HepG2 (cell line): Measurements from ENCODE around the gene LYRM1. TPM values are rescaled to one million over a fixed set of nuclear protein-coding genes. Genes with fewer than 3 reads are reported as not detected.

Experiments
- ATAC-seq: fragments of 200-7000 bp; cut with Tn5 transposase; 3 replicates; pipeline ENCODE4 v1.9.1; 2020; ENCODE audit warnings: mild to moderate bottlenecking, moderate library complexity
- BruUV-seq: library from RNA; stranded (reverse); fragments of 400-500 nt; replicated peaks from 2 replicates; lab custom pipeline; 2021; lab: Mats Ljungman, UMichigan
- CTCF ChIA-PET: fragments of 300-600 bp; formaldehyde crosslinking; extraction: SDS; loops from one replicate; lab custom pipeline; 2021; ENCODE audit warnings: low total read pairs, inconsistent platforms, low intra/inter-chr PET ratio; lab: Yijun Ruan, JAX
- POLR2A ChIA-PET: fragments of 350-600 bp; sonication (Branson Sonifier 250); formaldehyde crosslinking; loops from one replicate; lab custom pipeline; 2020; ENCODE audit warnings: antibody characterized with exemption, inconsistent platforms; lab: Yijun Ruan, JAX
- DNase-seq: peaks from one replicate; pipeline ENCODE4 v3.0.0-alpha.2; 2015; ENCODE audit warnings: low spot score
- FAIRE-seq: peaks from 3 replicates; lab custom pipeline; 2011; peaks lifted over from hg19 to GRCh38; lab: Jason Lieb, UNC
- H2AFZ ChIP-seq: one replicate; pipeline ENCODE4 v1.6.1; 2011; ENCODE audit warnings: low read length, inconsistent platforms
- H3K27ac ChIP-seq: fragments of 300-600 bp; 3 replicates; pipeline ENCODE4 v1.8.0; 2011; ENCODE audit warnings: mixed run types, mild to moderate bottlenecking, mixed read lengths, low read length, inconsistent platforms; ENCODE audit not compliant: insufficient read depth; ENCODE audit errors: extremely low read length
- H3K27me3 ChIP-seq, 2 experiments: fragments of 200-600 bp in 1 of 2; 2 replicates in 1 of 2; 3 replicates in 1 of 2; pipeline versions ENCODE4 v1.6.0 to v1.8.0; 2011; ENCODE audit warnings: low read length in 2 of 2, mild to moderate bottlenecking in 2 of 2, moderate library complexity in 2 of 2, inconsistent platforms in 1 of 2; ENCODE audit not compliant: insufficient read depth in 2 of 2, control insufficient read depth in 1 of 2
- H3K36me3 ChIP-seq, 2 experiments: fragments of 200-600 bp in 1 of 2; replicated peaks in 1 of 2; 2 replicates in 1 of 2; 3 replicates in 1 of 2; pipeline versions ENCODE4 v1.5.1 to v1.8.0; 2011; ENCODE audit warnings: low read length in 2 of 2, inconsistent platforms in 1 of 2; ENCODE audit not compliant: insufficient read depth in 2 of 2, control insufficient read depth in 1 of 2
- H3K4me1 ChIP-seq: 2 replicates; pipeline ENCODE4 v1.5.1; 2012; ENCODE audit warnings: low read length, inconsistent platforms; ENCODE audit not compliant: insufficient read depth
- H3K4me2 ChIP-seq: 2 replicates; pipeline ENCODE4 v1.6.0; 2011; ENCODE audit warnings: low read depth, low read length, inconsistent platforms
- H3K4me3 ChIP-seq, 3 experiments: fragments of 200-600 bp in 1 of 3; sonication (generic), shearing (Covaris generic) in 1 of 3; replicated peaks in 1 of 3; 2 replicates each; pipeline ENCODE4 v1.5.1; 2011 to 2016; ENCODE audit warnings: low read length in 3 of 3, inconsistent platforms in 2 of 3, low read depth in 2 of 3, mild to moderate bottlenecking in 2 of 3, control low read depth in 1 of 3, mixed read lengths in 1 of 3; ENCODE audit not compliant: insufficient read depth in 1 of 3
- H3K79me2 ChIP-seq: one replicate; pipeline ENCODE4 v1.6.1; 2011; ENCODE audit warnings: low read length, inconsistent platforms; ENCODE audit not compliant: insufficient read depth
- H3K9ac ChIP-seq: 2 replicates; pipeline ENCODE4 v1.6.0; 2011; ENCODE audit warnings: mild to moderate bottlenecking, low read depth, low read length, inconsistent platforms; ENCODE audit not compliant: insufficient read depth
- H3K9me3 ChIP-seq: 2 replicates; pipeline ENCODE4 v1.5.1; 2012; ENCODE audit warnings: mild to moderate bottlenecking, low read length
- H4K20me1 ChIP-seq: 2 replicates; pipeline ENCODE4 v1.6.0; 2011; ENCODE audit warnings: inconsistent platforms, mild to moderate bottlenecking, low read length, moderate library complexity; ENCODE audit not compliant: insufficient read depth
- HDAC2 ChIP-seq: sonication (generic); formaldehyde crosslinking; IDR thresholded peaks from 2 replicates; pipeline ENCODE4 v1.4.0; 2020; ENCODE audit warnings: missing genetic modification reagents
- HNF4A ChIP-seq: sonication (generic); formaldehyde crosslinking; IDR thresholded peaks from 2 replicates; pipeline ENCODE4 v1.4.0; 2020; ENCODE audit warnings: missing genetic modification reagents
- KLF11 ChIP-seq: IDR thresholded peaks from 2 replicates; pipeline ENCODE4 v1.6.1; 2016; ENCODE audit warnings: missing compliant biosample characterization
- SALL1 ChIP-seq: sonication (generic); formaldehyde crosslinking; IDR thresholded peaks from 2 replicates; pipeline ENCODE4 v1.8.0; 2022; ENCODE audit warnings: mild to moderate bottlenecking, missing genetic modification reagents
- TCF7 ChIP-seq: sonication (generic); IDR thresholded peaks from 2 replicates; pipeline ENCODE4 v1.6.1; 2016; ENCODE audit warnings: antibody characterized with exemption, low read depth
- ZNF484 ChIP-seq: sonication (generic); formaldehyde crosslinking; IDR thresholded peaks from 2 replicates; pipeline ENCODE4 v1.5.1; 2020; ENCODE audit warnings: mild to moderate bottlenecking, low read depth, missing genetic modification reagents, borderline replicate concordance
- ZNF605 ChIP-seq: sonication (generic); formaldehyde crosslinking; IDR thresholded peaks from 2 replicates; pipeline ENCODE4 v1.8.0; 2022; ENCODE audit warnings: mild to moderate bottlenecking, missing genetic modification reagents
- ZNF607 ChIP-seq: sonication (generic); formaldehyde crosslinking; IDR thresholded peaks from 2 replicates; pipeline ENCODE4 v1.5.1; 2020; ENCODE audit warnings: missing genetic modification reagents, mild to moderate bottlenecking, borderline replicate concordance
- ZNF703 ChIP-seq: sonication (generic); formaldehyde crosslinking; IDR thresholded peaks from 2 replicates; pipeline ENCODE4 v1.5.1; 2020; ENCODE audit warnings: missing genetic modification reagents, mild to moderate bottlenecking, moderate library complexity, borderline replicate concordance
- WGBS: methylation state at CpG from one replicate; pipeline ENCODE4 v1.1.6; 2017; ENCODE audit warnings: low lambda C conversion rate; 5-methylcytosine and 5-hydroxymethylcytosine counted together
- in situ Hi-C: cut with HindIII; loops from 2 replicates; pipeline ENCODE4 v1.10.0; 2017; ENCODE audit warnings: low pct_unique_long_range_greater_than_20kb; ENCODE audit not compliant: extremely low pct_ligation_motif_present
- intact Hi-C: fragments of 100-400 bp; cut with micrococcal nuclease; formaldehyde crosslinking; loops from one replicate; pipeline ENCODE4 v1.10.0; 2022; ENCODE audit not compliant: unreplicated experiment
- polyA plus RNA-seq, 8 experiments: library from polyadenylated mRNA; depleted of rRNA in 3 of 8; stranded (reverse) in 7 of 8; unstranded in 1 of 8; fragments of >200 nt; fragmentation: Illumina TruSeq in 4 of 8; extraction: Trizol in 4 of 8; gene quantifications; 2 replicates each; pipeline versions ENCODE4 v1.2.1 to v1.2.3, GENCODE V29; 2011 to 2016; ENCODE audit warnings: low read depth in 4 of 8, missing spikeins in 1 of 8, mixed read lengths in 1 of 8; ENCODE audit not compliant: insufficient read depth in 1 of 8
- total RNA-seq, 5 experiments: library from RNA; depleted of rRNA; stranded (reverse); fragments of >200 nt; fragmentation: Illumina TruSeq; extraction: Trizol; gene quantifications; 2 replicates each; pipeline ENCODE4 v1.2.3, GENCODE V29; 2016; ENCODE audit warnings: low read depth in 1 of 5
- TF ChIP-seq, protein P1 (sequence below): sonication (generic); formaldehyde crosslinking; IDR thresholded peaks from 2 replicates; pipeline ENCODE4 v1.4.0; 2020; ENCODE audit warnings: missing genetic modification reagents
- TF ChIP-seq, protein P2 (sequence below): sonication (generic); formaldehyde crosslinking; IDR thresholded peaks from 2 replicates; pipeline ENCODE4 v1.4.0; 2020; ENCODE audit warnings: missing genetic modification reagents, mild to moderate bottlenecking, borderline replicate concordance
- TF ChIP-seq, protein P3 (sequence below): sonication (generic); formaldehyde crosslinking; conservative IDR thresholded peaks from 2 replicates; pipeline ENCODE4 v1.4.0; 2020; ENCODE audit warnings: missing genetic modification reagents
- TF ChIP-seq, protein P4 (sequence below): sonication (generic); formaldehyde crosslinking; IDR thresholded peaks from 2 replicates; pipeline ENCODE4 v1.5.1; 2020; ENCODE audit warnings: missing genetic modification reagents, mild to moderate bottlenecking, borderline replicate concordance
- TF ChIP-seq, protein P5 (sequence below): sonication (generic); formaldehyde crosslinking; IDR thresholded peaks from 2 replicates; pipeline ENCODE4 v1.5.0; 2020; ENCODE audit warnings: missing genetic modification reagents, mild to moderate bottlenecking, borderline replicate concordance

The LYRM1 gene
- total and polyA plus RNA-seq, 2 of the 13 experiments (the other 11 are each of a cell fraction or from before 2014, with no cell fraction given): 59.2 to 82.6 TPM

DNA sequence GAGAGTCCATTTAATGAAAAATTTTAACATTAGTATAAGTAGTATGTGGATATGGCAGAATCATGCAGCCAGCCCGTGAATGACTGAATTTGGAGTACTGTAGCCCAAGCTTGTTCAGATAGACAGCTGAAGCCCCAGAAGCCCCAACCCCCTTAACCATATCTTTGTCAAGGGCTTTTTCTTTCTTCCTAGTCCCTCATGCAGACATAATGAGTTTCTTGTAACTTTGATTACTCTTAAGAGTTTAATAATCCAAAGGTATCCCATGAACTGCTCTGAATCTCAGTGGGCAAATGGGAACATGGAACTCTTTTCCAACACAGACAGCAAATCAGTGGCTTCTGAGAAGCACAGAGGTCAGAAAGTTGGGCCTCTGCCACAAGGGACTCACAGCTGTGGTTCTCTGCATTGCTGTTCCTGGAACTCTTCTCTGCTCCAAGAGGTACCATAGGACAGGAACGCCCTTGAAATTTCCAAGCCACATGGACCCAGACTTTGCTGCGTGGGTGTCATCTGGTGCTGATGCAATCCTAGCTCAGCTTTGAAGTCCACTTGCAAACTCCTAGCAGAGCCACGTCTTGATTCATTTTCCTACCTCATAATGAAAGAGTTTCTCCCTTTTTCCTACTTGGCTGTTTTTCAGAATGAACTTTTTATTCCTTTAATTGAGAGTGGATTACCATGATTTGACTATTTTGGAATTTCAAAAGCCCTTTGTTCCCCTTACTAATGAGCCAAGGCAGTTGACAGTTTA is 18.1 kb downstream of the LYRM1 start (continued):
- TF ChIP-seq, protein P1, sequence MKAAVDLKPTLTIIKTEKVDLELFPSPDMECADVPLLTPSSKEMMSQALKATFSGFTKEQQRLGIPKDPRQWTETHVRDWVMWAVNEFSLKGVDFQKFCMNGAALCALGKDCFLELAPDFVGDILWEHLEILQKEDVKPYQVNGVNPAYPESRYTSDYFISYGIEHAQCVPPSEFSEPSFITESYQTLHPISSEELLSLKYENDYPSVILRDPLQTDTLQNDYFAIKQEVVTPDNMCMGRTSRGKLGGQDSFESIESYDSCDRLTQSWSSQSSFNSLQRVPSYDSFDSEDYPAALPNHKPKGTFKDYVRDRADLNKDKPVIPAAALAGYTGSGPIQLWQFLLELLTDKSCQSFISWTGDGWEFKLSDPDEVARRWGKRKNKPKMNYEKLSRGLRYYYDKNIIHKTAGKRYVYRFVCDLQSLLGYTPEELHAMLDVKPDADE (CRISPR knock-in tag): no peak
- TF ChIP-seq, protein P2, sequence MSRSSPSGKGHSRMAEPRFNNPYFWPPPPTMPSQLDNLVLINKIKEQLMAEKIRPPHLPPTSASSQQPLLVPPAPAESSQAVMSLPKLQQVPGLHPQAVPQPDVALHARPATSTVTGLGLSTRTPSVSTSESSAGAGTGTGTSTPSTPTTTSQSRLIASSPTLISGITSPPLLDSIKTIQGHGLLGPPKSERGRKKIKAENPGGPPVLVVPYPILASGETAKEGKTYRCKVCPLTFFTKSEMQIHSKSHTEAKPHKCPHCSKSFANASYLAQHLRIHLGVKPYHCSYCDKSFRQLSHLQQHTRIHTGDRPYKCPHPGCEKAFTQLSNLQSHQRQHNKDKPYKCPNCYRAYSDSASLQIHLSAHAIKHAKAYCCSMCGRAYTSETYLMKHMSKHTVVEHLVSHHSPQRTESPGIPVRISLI (CRISPR knock-in tag): no peak
- TF ChIP-seq ZNF605 (CRISPR knock-in tag) (no peak), ZNF484 (no peak), TCF7 (0 out of 2 replicates have a peak, but pooled peaks have one; percentile 34), HNF4A (CRISPR knock-in tag) (peak; percentile 51)
- TF ChIP-seq, protein P3, sequence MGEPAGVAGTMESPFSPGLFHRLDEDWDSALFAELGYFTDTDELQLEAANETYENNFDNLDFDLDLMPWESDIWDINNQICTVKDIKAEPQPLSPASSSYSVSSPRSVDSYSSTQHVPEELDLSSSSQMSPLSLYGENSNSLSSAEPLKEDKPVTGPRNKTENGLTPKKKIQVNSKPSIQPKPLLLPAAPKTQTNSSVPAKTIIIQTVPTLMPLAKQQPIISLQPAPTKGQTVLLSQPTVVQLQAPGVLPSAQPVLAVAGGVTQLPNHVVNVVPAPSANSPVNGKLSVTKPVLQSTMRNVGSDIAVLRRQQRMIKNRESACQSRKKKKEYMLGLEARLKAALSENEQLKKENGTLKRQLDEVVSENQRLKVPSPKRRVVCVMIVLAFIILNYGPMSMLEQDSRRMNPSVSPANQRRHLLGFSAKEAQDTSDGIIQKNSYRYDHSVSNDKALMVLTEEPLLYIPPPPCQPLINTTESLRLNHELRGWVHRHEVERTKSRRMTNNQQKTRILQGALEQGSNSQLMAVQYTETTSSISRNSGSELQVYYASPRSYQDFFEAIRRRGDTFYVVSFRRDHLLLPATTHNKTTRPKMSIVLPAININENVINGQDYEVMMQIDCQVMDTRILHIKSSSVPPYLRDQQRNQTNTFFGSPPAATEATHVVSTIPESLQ (CRISPR knock-in tag): no peak

DNA sequence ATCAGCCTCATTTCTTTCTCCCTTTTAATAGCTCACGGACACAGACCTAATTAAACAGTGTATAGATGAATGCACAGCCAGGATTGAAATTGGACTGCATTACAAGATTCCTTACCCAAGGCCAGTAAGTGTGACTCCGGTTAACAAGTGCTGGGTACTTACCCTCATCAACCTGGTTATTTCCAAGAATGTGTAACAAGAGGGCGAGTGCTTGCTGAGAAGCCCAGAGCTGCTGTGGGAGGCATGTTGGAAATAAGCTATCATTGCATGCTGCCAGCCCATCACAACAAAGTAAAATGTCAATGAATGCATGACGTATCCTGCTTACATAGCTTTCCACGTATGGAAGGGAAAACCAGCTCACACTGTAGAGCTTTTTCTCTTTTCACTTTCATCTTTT is 19.5 kb downstream of the LYRM1 start:
- FAIRE-seq (no peak), DNase-seq (no peak)
- WGBS: 96% methylated on average over 5 of the region's 5 CpGs
- no peak for TF ChIP-seq KLF11
- no peak for TF ChIP-seq ZNF703 (CRISPR knock-in tag)
- TF ChIP-seq, protein P4, sequence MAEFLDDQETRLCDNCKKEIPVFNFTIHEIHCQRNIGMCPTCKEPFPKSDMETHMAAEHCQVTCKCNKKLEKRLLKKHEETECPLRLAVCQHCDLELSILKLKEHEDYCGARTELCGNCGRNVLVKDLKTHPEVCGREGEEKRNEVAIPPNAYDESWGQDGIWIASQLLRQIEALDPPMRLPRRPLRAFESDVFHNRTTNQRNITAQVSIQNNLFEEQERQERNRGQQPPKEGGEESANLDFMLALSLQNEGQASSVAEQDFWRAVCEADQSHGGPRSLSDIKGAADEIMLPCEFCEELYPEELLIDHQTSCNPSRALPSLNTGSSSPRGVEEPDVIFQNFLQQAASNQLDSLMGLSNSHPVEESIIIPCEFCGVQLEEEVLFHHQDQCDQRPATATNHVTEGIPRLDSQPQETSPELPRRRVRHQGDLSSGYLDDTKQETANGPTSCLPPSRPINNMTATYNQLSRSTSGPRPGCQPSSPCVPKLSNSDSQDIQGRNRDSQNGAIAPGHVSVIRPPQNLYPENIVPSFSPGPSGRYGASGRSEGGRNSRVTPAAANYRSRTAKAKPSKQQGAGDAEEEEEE (CRISPR knock-in tag): no peak
- TF ChIP-seq, protein P5, sequence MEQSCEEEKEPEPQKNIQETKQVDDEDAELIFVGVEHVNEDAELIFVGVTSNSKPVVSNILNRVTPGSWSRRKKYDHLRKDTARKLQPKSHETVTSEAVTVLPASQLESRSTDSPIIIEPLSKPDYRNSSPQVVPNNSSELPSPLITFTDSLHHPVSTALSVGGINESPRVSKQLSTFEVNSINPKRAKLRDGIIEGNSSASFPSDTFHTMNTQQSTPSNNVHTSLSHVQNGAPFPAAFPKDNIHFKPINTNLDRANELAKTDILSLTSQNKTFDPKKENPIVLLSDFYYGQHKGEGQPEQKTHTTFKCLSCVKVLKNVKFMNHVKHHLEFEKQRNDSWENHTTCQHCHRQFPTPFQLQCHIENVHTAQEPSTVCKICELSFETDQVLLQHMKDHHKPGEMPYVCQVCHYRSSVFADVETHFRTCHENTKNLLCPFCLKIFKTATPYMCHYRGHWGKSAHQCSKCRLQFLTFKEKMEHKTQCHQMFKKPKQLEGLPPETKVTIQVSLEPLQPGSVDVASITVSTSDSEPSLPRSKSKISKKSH (CRISPR knock-in tag): no peak
- no peak for TF ChIP-seq HDAC2
- no peak for TF ChIP-seq SALL1 (CRISPR knock-in tag)
- TF ChIP-seq ZNF607 (CRISPR knock-in tag): no peak

More for the DNA sequence above, 19.5 kb downstream of the LYRM1 start:
- Histone ChIP-seq H3K4me3 (no peak overlapping the region), H3K4me2 (no peak overlapping the region), H3K27ac (no peak overlapping the region), H3K36me3 (peaks cover 20 to 36% of the 10 kb centered on the region in 2 experiments), H3K4me1 (peaks cover 18% of the 10 kb centered on the region), H3K79me2 (no peaks in the 10 kb centered on the region), H4K20me1 (no peaks in the 10 kb centered on the region), H2AFZ (no peak overlapping the region), H3K9me3 (no peaks in the 10 kb centered on the region), H3K9ac (no peak overlapping the region), H3K27me3 (no peaks in the 10 kb centered on the region)
- no TSS peak for BruUV-seq
- in situ Hi-C loops (no loop called here), intact Hi-C loops (no loop called here)
- POLR2A ChIA-PET: interaction anchor here (1.2 kb wide), 1 partner anchor 20 kb away, joined by 4 read pairs; the partner anchor contains the start of genes DCUN1D3 and LYRM1
- no peak for ATAC-seq
- CTCF ChIA-PET: no interaction called here
